ENCODE data around the gene PDE3A.

The PDE3A gene

DNA sequence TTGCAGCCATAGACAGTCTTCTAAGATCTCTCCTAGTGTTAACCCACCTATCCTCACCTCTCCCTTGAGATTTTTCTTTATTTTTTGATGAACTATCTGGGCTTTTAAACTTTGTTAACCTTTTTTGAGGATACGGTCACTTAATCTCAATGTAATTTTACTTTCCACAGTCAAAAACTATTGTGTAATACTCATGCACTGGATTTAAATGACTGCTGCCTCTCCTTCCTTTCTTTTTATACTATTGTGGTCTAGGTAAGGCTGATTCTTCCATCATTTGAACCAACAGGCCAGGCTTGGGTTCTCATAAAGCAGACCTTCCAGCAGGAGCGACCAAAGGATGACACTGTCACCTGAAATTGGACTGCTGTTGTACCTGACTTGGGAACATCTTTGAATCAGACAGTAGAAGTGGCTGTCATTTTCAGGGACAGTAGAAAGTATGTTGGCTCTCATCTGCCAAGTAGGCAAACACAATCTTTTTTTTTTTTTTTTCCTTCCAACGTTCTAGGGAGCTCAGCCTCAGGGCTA lies 689 bp upstream of the PDE3A start:
- TF ChIP-seq, protein P1, sequence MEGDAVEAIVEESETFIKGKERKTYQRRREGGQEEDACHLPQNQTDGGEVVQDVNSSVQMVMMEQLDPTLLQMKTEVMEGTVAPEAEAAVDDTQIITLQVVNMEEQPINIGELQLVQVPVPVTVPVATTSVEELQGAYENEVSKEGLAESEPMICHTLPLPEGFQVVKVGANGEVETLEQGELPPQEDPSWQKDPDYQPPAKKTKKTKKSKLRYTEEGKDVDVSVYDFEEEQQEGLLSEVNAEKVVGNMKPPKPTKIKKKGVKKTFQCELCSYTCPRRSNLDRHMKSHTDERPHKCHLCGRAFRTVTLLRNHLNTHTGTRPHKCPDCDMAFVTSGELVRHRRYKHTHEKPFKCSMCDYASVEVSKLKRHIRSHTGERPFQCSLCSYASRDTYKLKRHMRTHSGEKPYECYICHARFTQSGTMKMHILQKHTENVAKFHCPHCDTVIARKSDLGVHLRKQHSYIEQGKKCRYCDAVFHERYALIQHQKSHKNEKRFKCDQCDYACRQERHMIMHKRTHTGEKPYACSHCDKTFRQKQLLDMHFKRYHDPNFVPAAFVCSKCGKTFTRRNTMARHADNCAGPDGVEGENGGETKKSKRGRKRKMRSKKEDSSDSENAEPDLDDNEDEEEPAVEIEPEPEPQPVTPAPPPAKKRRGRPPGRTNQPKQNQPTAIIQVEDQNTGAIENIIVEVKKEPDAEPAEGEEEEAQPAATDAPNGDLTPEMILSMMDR (conservative IDR thresholded peaks at IDR 0.05), result no peak
- H3K27ac ChIP-seq, result no peak overlapping the region

DNA sequence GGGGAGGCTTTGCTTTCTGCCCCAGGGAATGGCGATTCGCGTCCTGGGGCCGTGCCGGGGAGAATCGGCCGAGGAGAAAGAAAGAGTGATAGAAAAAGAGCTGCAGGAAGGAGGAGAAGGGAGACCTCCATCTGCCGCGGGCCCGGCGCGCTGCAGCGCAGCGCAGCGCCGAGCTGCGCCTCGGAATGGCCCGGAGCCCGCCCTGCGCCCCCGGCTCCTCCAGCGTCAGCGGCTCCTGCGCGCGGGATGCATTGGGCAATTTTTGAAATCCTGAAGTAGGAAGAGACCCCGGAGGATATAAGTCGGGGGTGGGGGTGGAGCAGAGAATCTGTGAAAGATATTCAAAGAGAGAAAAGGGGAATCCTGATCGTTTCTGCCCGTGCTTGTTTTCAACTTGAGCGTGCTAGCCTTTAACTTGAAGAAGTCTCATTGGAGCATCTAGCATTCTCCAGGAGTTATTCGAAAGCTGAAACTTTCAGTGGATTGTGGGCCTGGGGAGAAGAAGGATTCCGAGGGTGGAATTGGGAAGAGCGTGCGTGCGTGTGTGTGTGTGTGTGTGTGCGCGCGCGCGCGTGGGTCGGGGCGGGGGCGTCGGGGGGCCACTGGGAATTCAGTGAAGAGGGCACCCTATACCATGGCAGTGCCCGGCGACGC lies 441 bp downstream of the PDE3A start:
- TF ChIP-seq, protein P1 (conservative IDR thresholded peaks at IDR 0.05), result no peak
- H3K27ac ChIP-seq, result no peak overlapping the region

DNA sequence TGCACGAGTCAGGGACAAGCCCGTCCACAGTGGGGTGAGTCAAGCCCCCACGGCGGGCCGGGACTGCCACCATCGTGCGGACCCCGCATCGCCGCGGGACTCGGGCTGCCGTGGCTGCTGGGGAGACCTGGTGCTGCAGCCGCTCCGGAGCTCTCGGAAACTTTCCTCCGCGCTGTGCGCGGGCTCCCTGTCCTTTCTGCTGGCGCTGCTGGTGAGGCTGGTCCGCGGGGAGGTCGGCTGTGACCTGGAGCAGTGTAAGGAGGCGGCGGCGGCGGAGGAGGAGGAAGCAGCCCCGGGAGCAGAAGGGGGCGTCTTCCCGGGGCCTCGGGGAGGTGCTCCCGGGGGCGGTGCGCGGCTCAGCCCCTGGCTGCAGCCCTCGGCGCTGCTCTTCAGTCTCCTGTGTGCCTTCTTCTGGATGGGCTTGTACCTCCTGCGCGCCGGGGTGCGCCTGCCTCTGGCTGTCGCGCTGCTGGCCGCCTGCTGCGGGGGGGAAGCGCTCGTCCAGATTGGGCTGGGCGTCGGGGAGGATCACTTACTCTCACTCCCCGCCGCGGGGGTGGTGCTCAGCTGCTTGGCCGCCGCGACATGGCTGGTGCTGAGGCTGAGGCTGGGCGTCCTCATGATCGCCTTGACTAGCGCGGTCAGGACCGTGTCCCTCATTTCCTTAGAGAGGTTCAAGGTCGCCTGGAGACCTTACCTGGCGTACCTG lies 1.1 kb downstream of the PDE3A start:
- H3K27ac ChIP-seq, result no peak overlapping the region
- TF ChIP-seq, protein P1 (conservative IDR thresholded peaks at IDR 0.05), result no peak

DNA sequence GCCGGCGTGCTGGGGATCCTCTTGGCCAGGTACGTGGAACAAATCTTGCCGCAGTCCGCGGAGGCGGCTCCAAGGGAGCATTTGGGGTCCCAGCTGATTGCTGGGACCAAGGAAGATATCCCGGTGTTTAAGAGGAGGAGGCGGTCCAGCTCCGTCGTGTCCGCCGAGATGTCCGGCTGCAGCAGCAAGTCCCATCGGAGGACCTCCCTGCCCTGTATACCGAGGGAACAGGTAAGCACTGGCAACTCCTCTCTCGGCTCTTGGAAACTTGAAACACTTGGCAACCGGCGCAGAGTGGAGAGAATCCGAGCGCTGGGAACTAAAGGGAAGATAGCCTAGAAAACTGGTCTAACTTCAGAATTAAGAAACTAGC lies 1.7 kb downstream of the PDE3A start:
- no peak overlapping the region for H3K27ac ChIP-seq

DNA sequence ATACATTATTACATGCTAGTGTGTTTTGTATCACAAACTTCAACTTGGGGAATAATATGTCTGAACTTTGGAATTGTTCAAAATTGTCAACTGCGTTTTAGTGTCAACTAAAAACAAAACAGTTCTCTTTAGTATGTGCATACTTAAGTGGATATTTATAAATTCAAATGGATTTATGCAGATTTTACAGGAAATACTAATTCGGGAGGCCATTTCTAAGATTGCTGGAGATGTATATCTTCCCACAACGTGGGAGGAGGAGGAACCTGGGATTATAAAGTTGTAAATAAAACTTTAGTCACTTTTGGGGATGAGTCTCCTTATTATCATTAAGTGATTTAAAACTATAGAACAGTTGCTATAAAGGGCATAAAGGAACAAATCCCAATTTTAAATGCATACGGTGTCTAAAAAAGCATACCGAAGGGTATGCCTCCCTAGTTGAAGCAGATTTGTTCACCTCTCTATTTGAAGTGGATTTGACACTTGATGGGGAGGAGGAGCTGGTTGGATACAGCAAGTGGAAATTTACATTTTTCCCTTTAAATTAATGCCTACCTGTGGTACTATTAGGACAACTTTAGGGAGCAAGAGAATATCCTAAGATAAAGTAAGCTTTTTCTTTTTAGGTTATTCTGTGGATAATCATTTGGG lies 2.7 kb downstream of the PDE3A start:
- no peak overlapping the region for H3K27ac ChIP-seq
- TF ChIP-seq, protein P1 (conservative IDR thresholded peaks at IDR 0.05), result no peak

More for the DNA sequence above, 1.7 kb downstream of the PDE3A start:
- TF ChIP-seq, protein P1 (conservative IDR thresholded peaks at IDR 0.05), result no peak

DNA sequence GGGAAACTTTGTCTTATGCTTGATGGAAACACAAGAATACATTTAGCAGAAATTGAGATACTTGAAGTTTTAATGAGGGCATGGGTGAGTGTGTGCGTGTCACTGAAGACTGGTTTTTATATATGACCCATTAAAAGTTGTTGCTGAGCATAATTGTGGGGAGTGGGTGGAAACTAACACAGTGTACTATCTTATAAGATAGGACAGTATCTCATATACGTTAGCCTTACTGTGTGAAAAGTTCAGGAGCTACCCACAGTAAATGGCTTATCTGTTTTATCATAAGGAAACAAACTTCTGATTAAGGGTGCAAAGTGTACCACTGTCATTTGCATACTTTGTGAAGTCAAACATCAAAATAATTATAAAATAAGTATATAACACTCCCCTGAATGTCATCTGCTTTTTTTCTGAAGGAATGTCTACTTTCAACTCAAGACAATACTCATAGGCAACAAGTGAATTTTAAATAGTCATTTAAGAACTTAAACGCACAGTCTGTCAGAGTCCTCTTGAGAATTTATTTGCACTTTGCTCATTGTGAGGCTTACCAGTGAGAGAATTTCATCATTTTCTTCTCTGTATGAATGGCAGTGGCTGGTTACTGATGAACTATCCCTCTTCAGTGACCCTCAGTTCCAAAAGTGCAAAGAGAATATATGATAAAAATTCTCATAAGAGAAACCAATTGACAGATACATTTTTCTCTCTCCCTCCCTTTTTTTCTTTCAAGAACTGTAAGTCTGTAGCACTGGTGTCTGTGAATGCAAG lies 4.2 kb downstream of the PDE3A start:
- H3K27ac ChIP-seq, result no peak overlapping the region
- TF ChIP-seq, protein P1 (conservative IDR thresholded peaks at IDR 0.05), result no peak

DNA sequence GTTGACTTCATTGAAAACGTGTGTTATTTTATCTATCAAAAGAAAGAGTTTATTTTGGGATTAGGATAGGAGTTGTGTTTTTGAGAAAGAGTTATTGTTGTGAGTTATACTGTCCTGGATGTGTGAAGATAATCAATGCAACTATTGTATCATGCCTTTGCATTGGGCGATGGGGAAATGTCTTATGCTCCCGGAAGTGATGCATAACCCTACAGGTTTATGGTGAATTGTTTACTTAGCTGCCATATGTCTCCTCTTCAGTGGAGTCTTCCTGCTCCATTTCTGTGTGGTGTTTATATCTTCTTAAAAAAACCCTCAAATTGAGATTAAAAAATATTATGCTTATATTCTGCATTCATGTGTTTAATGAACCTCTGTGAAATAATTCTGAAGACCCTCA lies 6.5 kb downstream of the PDE3A start:
- TF ChIP-seq, protein P1 (conservative IDR thresholded peaks at IDR 0.05), result no peak
- no peak overlapping the region for H3K27ac ChIP-seq
